Measurements from ENCODE around the gene CRHBP. TPM values are rescaled to one million over a fixed set of nuclear protein-coding genes. Genes with fewer than 3 reads are reported as not detected.

Gene CRHBP
- total and polyA plus RNA-seq, 2 donors from 2014 or later, result 8.6 to 67.7 TPM

Other genes with a start within 250 kb of the CRHBP start
- 15.3 TPM for gene F2R, start 236.9 kb upstream of the CRHBP start, total RNA-seq
- gene F2R, start 236.9 kb upstream of the CRHBP start, polyA plus RNA-seq (ENCODE audit: insufficient read depth, low read depth, low replicate concordance), result 14.6 TPM
- gene F2RL1, start 134.0 kb upstream of the CRHBP start, total RNA-seq, result 51.9 TPM
- gene F2RL1, start 134.0 kb upstream of the CRHBP start, polyA plus RNA-seq (ENCODE audit: insufficient read depth, low read depth, low replicate concordance), result 24.5 TPM
- gene S100Z, start 103.0 kb upstream of the CRHBP start, total RNA-seq, result 1.2 TPM
- 0.69 TPM for gene S100Z, start 103.0 kb upstream of the CRHBP start, polyA plus RNA-seq (ENCODE audit: insufficient read depth, low read depth, low replicate concordance)
- gene AGGF1, start 77.4 kb downstream of the CRHBP start, total RNA-seq, result 23.0 TPM
- gene AGGF1, start 77.4 kb downstream of the CRHBP start, polyA plus RNA-seq (ENCODE audit: insufficient read depth, low read depth, low replicate concordance), result 10.5 TPM
- 20.7 TPM for gene ZBED3, start 134.2 kb downstream of the CRHBP start, total RNA-seq
- gene ZBED3, start 134.2 kb downstream of the CRHBP start, polyA plus RNA-seq (ENCODE audit: insufficient read depth, low read depth, low replicate concordance), result 8.9 TPM